K562 (cell line): ENCODE data around the gene DPP10. TPM values are rescaled to one million over a fixed set of nuclear protein-coding genes. Genes with fewer than 3 reads are reported as not detected.

Experiments used
- ATAC-seq: fragments of 200-7000 bp; cut with Tn5 transposase; 3 replicates; pipeline ENCODE4 v1.9.1; 2020; ENCODE audit warnings: moderate library complexity
- BruUV-seq: library from RNA; stranded (reverse); fragments of 400-500 nt; replicated peaks from 2 replicates; lab custom pipeline; 2021; lab: Mats Ljungman, UMichigan
- CTCF ChIA-PET: fragments of 300-600 bp; formaldehyde crosslinking; extraction: SDS; loops from one replicate; lab custom pipeline; 2021; ENCODE audit warnings: low intra/inter-chr PET ratio; lab: Yijun Ruan, JAX
- POLR2A ChIA-PET: fragments of 300-600, 350-650 bp; sonication (Branson Sonifier 250); formaldehyde crosslinking; extraction: SDS; loops from one replicate; lab custom pipeline; 2021; ENCODE audit warnings: antibody characterized with exemption, inconsistent platforms; lab: Yijun Ruan, JAX
- DNase-seq, 4 experiments: peaks; one replicate each; pipeline versions ENCODE4 v3.0.0 to v3.0.0-alpha.2; 2011 to 2018; ENCODE audit warnings: low spot score in 3 of 4, mixed read lengths in 3 of 4; ENCODE audit errors: extremely low read depth in 1 of 4
- FAIRE-seq: peaks from 2 replicates; lab custom pipeline; 2011; peaks lifted over from hg19 to GRCh38; lab: Jason Lieb, UNC
- H2AFZ ChIP-seq: 2 replicates; pipeline ENCODE4 v1.6.0; 2011; ENCODE audit warnings: low read depth, low read length, control low read depth, inconsistent platforms
- H3K27ac ChIP-seq: fragments of 200-600 bp; 3 replicates; pipeline ENCODE4 v1.8.0; 2011; ENCODE audit warnings: low read depth, mild to moderate bottlenecking, control low read depth, inconsistent platforms, low read length, moderate library complexity, mixed read lengths; ENCODE audit errors: extremely low read depth
- H3K27me3 ChIP-seq, 2 experiments: fragments of 300-600 bp in 1 of 2; 2 replicates in 1 of 2; 3 replicates in 1 of 2; pipeline versions ENCODE4 v1.6.0 to v1.8.0; 2011; ENCODE audit warnings: inconsistent platforms in 2 of 2, low read length in 2 of 2, mild to moderate bottlenecking in 1 of 2, mixed read lengths in 1 of 2, moderate library complexity in 1 of 2; ENCODE audit not compliant: control insufficient read depth in 2 of 2, insufficient read depth in 2 of 2
- H3K36me3 ChIP-seq: fragments of 300-600 bp; 3 replicates; pipeline ENCODE4 v1.8.0; 2011; ENCODE audit warnings: mild to moderate bottlenecking, low read length, inconsistent platforms; ENCODE audit not compliant: control insufficient read depth, insufficient read depth
- H3K4me1 ChIP-seq, 2 experiments: fragments of 200-600 bp in 1 of 2; replicated peaks in 1 of 2; 2 replicates in 1 of 2; 3 replicates in 1 of 2; pipeline versions ENCODE4 v1.5.1 to v1.8.0; 2011; ENCODE audit warnings: inconsistent platforms in 2 of 2, low read length in 2 of 2, mild to moderate bottlenecking in 1 of 2, mixed read lengths in 1 of 2, moderate library complexity in 1 of 2; ENCODE audit not compliant: control insufficient read depth in 2 of 2, insufficient read depth in 2 of 2
- H3K4me2 ChIP-seq: 2 replicates; pipeline ENCODE4 v1.6.1; 2011; ENCODE audit warnings: low read length, control low read depth, inconsistent platforms, mixed read lengths; ENCODE audit not compliant: insufficient read depth
- H3K4me3 ChIP-seq: fragments of 200-600 bp; sonication (generic), shearing (Covaris generic); 2 replicates; pipeline ENCODE4 v1.5.1; 2016; ENCODE audit warnings: control low read depth, inconsistent platforms
- H3K79me2 ChIP-seq: fragments of 200-600 bp; 3 replicates; pipeline ENCODE4 v1.8.0; 2011; ENCODE audit warnings: low read length, inconsistent platforms; ENCODE audit not compliant: control insufficient read depth, insufficient read depth
- H3K9ac ChIP-seq, 2 experiments: 2 replicates each; pipeline versions ENCODE4 v1.6.0 to v1.6.1; 2011; ENCODE audit warnings: low read depth in 2 of 2, low read length in 2 of 2, control low read depth in 1 of 2, inconsistent platforms in 1 of 2, mild to moderate bottlenecking in 1 of 2, mixed read lengths in 1 of 2; ENCODE audit not compliant: insufficient read depth in 1 of 2
- H3K9me1 ChIP-seq: one replicate; pipeline ENCODE4 v1.6.0; 2011; ENCODE audit warnings: inconsistent platforms, mild to moderate bottlenecking, low read length, moderate library complexity; ENCODE audit not compliant: control insufficient read depth, insufficient read depth
- H3K9me3 ChIP-seq: replicated peaks from 2 replicates; pipeline ENCODE4 v1.5.1; 2011; ENCODE audit warnings: low read depth, low read length, inconsistent platforms; ENCODE audit not compliant: control insufficient read depth, insufficient read depth
- H4K20me1 ChIP-seq: replicated peaks from 2 replicates; pipeline ENCODE4 v1.6.1; 2011; ENCODE audit warnings: low read length, inconsistent platforms, mixed read lengths; ENCODE audit not compliant: control insufficient read depth, insufficient read depth
- GTF2E2 ChIP-seq: fragments of 200-800 bp; sonication (Bioruptor generic); IDR thresholded peaks from 2 replicates; pipeline ENCODE4 v1.6.1; 2016; ENCODE audit warnings: missing genetic modification characterization, missing compliant biosample characterization
- NCOR1 ChIP-seq: fragments of 450-650 bp; IDR thresholded peaks from 2 replicates; pipeline ENCODE4 v1.6.1; 2016; ENCODE audit warnings: mild to moderate bottlenecking, moderate library complexity
- OTX1 ChIP-seq: fragments of 450-650 bp; formaldehyde crosslinking; IDR thresholded peaks from 2 replicates; pipeline ENCODE4 v1.4.0; 2022; ENCODE audit warnings: mild to moderate bottlenecking
- PTTG1 ChIP-seq: fragments of 450-650 bp; IDR thresholded peaks from 2 replicates; pipeline ENCODE4 v1.6.1; 2016; ENCODE audit warnings: low read depth, mild to moderate bottlenecking, missing genetic modification characterization, missing compliant biosample characterization
- RBM15 ChIP-seq: fragments of 200-400 bp; formaldehyde crosslinking; IDR thresholded peaks from 2 replicates; pipeline ENCODE4 v1.6.1; 2018; ENCODE audit warnings: mild to moderate bottlenecking, low read length, moderate library complexity; ENCODE audit not compliant: insufficient read depth
- SMAD3 ChIP-seq: fragments of 450-650 bp; formaldehyde crosslinking; conservative IDR thresholded peaks from 2 replicates; pipeline ENCODE4 v1.4.0; 2020; ENCODE audit warnings: mild to moderate bottlenecking
- SMARCB1 ChIP-seq: IDR thresholded peaks from 2 replicates; pipeline ENCODE4 v1.6.1; 2011; ENCODE audit warnings: improper control_type of control experiment, low read depth; ENCODE audit not compliant: insufficient read length
- SRSF7 ChIP-seq: fragments of 200-400 bp; formaldehyde crosslinking; optimal IDR thresholded peaks from 2 replicates; pipeline ENCODE3; 2017; ENCODE audit warnings: mild to moderate bottlenecking, low read depth, low read length
- ZNF282 ChIP-seq: sonication (generic); formaldehyde crosslinking; IDR thresholded peaks from 2 replicates; pipeline ENCODE4 v1.8.1; 2023; ENCODE audit warnings: missing genetic modification reagents
- ZNF311 ChIP-seq: fragments of 250-450 bp; sonication (Bioruptor Pico); IDR thresholded peaks from 2 replicates; pipeline ENCODE4 v1.4.0; 2020; ENCODE audit warnings: mild to moderate bottlenecking, moderate library complexity
- WGBS: fragments of 100-300 bp; shearing (Covaris generic); methylation state at CpG from one replicate; pipeline ENCODE4 v1.1.6; 2016; ENCODE audit warnings: low coverage, mixed read lengths; ENCODE audit not compliant: insufficient coverage; ENCODE audit errors: missing lambda C conversion rate; 5-methylcytosine and 5-hydroxymethylcytosine counted together
- in situ Hi-C: fragments of 300-500 bp; cut with MboI; formaldehyde crosslinking; loops from 4 replicates; pipeline ENCODE4 v1.15.0; 2018; ENCODE audit warnings: inconsistent platforms, mixed read lengths
- intact Hi-C: fragments of 100-400 bp; cut with micrococcal nuclease; formaldehyde crosslinking; loops from 2 replicates; pipeline ENCODE4 v1.14.2; 2022
- polyA plus RNA-seq, 8 experiments: library from polyadenylated mRNA; depleted of rRNA in 4 of 8; stranded (reverse) in 5 of 8; unstranded in 3 of 8; fragments of >200 nt; fragmentation: Nextera tagmentation in 2 of 8; fragmentation: Illumina TruSeq in 1 of 8; extraction: Ambion mirVana in 2 of 8; extraction: Trizol in 1 of 8; gene quantifications; 2 replicates each; pipeline versions ENCODE4 v1.2.1 to v1.2.3, GENCODE V29; 2011 to 2014; ENCODE audit warnings: inconsistent platforms in 1 of 8, missing spikeins in 1 of 8
- total RNA-seq, 7 experiments: library from RNA; depleted of rRNA in 6 of 7; stranded (reverse); fragments of >200 nt in 6 of 7; fragmentation: Illumina TruSeq in 2 of 7; extraction: Trizol in 2 of 7; gene quantifications; 2 replicates each; pipeline versions ENCODE4 v1.2.1 to v1.2.3, GENCODE V29; 2011 to 2021; ENCODE audit warnings: low replicate concordance in 1 of 7
- TF ChIP-seq, protein P1 (sequence below): IDR thresholded peaks from 2 replicates; pipeline ENCODE4 v1.6.1; 2011; ENCODE audit warnings: borderline replicate concordance, low read depth, mild to moderate bottlenecking, moderate library complexity, low read length; ENCODE audit not compliant: insufficient read depth, poor library complexity, severe bottlenecking
- TF ChIP-seq, protein P2 (sequence below): fragments of 450-650 bp; conservative IDR thresholded peaks from 2 replicates; pipeline ENCODE4 v1.6.1; 2016; ENCODE audit warnings: missing genetic modification characterization, low read depth, mild to moderate bottlenecking, control low read depth, missing compliant biosample characterization
- TF ChIP-seq, protein P3 (sequence below): sonication (generic); formaldehyde crosslinking; IDR thresholded peaks from 2 replicates; pipeline ENCODE4 v1.9.0; 2022; ENCODE audit warnings: mild to moderate bottlenecking, missing genetic modification reagents
- TF ChIP-seq, protein P4 (sequence below): fragments of 250-450 bp; sonication (Bioruptor Pico); IDR thresholded peaks from 2 replicates; pipeline ENCODE4 v1.8.0; 2022; ENCODE audit warnings: moderate library complexity, mild to moderate bottlenecking, inconsistent platforms

The DPP10 gene
- total and polyA plus RNA-seq, 9 of the 15 experiments (the other 6 are each of a cell fraction or from before 2014, with no cell fraction given): not detected

DNA sequence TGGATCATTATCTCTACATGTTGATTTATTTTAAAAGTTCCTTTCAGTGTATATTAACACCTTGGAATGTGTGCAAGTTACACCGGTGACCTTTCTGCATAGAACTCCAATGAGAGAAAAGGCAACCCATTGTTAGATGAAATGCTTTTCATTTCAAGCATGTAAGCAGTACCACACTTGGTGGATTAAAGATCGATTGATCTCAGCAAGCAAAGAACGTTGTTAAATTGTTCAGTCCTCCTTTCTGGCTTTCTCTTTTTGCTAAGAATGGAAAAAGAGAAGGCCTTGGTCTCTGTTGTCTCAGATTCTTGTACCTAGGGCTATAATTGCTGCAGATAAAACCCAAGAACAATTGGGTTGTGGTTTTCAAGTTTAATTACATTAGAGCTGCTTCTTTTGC is 843.0 kb downstream of the DPP10 start:
- in situ Hi-C loops (no loop called here), intact Hi-C loops (no loop called here)
- no peaks in the 10 kb centered on the region for H3K9me3 ChIP-seq
- TF ChIP-seq OTX1: no peak
- no peak for TF ChIP-seq NCOR1
- TF ChIP-seq SMARCB1: no peak
- TF ChIP-seq, protein P1, sequence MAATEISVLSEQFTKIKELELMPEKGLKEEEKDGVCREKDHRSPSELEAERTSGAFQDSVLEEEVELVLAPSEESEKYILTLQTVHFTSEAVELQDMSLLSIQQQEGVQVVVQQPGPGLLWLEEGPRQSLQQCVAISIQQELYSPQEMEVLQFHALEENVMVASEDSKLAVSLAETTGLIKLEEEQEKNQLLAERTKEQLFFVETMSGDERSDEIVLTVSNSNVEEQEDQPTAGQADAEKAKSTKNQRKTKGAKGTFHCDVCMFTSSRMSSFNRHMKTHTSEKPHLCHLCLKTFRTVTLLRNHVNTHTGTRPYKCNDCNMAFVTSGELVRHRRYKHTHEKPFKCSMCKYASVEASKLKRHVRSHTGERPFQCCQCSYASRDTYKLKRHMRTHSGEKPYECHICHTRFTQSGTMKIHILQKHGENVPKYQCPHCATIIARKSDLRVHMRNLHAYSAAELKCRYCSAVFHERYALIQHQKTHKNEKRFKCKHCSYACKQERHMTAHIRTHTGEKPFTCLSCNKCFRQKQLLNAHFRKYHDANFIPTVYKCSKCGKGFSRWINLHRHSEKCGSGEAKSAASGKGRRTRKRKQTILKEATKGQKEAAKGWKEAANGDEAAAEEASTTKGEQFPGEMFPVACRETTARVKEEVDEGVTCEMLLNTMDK: no peak
- no peak for TF ChIP-seq SMAD3 (CRISPR knock-in tag)
- no peak for TF ChIP-seq ZNF311
- TF ChIP-seq GTF2E2 (tag): no peak
- TF ChIP-seq, protein P2, sequence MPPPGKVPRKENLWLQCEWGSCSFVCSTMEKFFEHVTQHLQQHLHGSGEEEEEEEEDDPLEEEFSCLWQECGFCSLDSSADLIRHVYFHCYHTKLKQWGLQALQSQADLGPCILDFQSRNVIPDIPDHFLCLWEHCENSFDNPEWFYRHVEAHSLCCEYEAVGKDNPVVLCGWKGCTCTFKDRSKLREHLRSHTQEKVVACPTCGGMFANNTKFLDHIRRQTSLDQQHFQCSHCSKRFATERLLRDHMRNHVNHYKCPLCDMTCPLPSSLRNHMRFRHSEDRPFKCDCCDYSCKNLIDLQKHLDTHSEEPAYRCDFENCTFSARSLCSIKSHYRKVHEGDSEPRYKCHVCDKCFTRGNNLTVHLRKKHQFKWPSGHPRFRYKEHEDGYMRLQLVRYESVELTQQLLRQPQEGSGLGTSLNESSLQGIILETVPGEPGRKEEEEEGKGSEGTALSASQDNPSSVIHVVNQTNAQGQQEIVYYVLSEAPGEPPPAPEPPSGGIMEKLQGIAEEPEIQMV (tag): no peak
- TF ChIP-seq SRSF7: no peak
- TF ChIP-seq, protein P3, sequence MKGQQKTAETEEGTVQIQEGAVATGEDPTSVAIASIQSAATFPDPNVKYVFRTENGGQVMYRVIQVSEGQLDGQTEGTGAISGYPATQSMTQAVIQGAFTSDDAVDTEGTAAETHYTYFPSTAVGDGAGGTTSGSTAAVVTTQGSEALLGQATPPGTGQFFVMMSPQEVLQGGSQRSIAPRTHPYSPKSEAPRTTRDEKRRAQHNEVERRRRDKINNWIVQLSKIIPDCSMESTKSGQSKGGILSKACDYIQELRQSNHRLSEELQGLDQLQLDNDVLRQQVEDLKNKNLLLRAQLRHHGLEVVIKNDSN (CRISPR knock-in tag): no peak
- TF ChIP-seq RBM15: no peak
- no peak for TF ChIP-seq PTTG1
- TF ChIP-seq, protein P4, sequence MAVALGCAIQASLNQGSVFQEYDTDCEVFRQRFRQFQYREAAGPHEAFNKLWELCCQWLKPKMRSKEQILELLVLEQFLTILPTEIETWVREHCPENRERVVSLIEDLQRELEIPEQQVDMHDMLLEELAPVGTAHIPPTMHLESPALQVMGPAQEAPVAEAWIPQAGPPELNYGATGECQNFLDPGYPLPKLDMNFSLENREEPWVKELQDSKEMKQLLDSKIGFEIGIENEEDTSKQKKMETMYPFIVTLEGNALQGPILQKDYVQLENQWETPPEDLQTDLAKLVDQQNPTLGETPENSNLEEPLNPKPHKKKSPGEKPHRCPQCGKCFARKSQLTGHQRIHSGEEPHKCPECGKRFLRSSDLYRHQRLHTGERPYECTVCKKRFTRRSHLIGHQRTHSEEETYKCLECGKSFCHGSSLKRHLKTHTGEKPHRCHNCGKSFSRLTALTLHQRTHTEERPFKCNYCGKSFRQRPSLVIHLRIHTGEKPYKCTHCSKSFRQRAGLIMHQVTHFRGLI (CRISPR knock-in tag): no peak
- TF ChIP-seq ZNF282: no peak
- TF ChIP-seq, all 486 proteins: peak for 0
- CTCF ChIA-PET: no interaction called here
- H4K20me1 ChIP-seq: no peaks in the 10 kb centered on the region
- no peak overlapping the region for H3K4me3 ChIP-seq
- FAIRE-seq (no peak), DNase-seq (no peak), ATAC-seq (no peak)
- no peak overlapping the region for H3K27ac ChIP-seq
- no peaks in the 10 kb centered on the region for H3K36me3 ChIP-seq
- H3K9me1 ChIP-seq: no peaks in the 10 kb centered on the region
- no peaks in the 10 kb centered on the region for H3K4me1 ChIP-seq
- POLR2A ChIA-PET: no interaction called here
- BruUV-seq: no TSS peak
- H2AFZ ChIP-seq: no peak overlapping the region
- H3K79me2 ChIP-seq: no peaks in the 10 kb centered on the region
- H3K9ac ChIP-seq: no peak overlapping the region
- whole genome bisulfite sequencing: 0% methylated on average over 3 of the region's 3 CpGs
- H3K4me2 ChIP-seq: no peak overlapping the region
- no peaks in the 10 kb centered on the region for H3K27me3 ChIP-seq
